Measurements from ENCODE around the gene LSM12. TPM values are rescaled to one million over a fixed set of nuclear protein-coding genes. Genes with fewer than 3 reads are reported as not detected.

Gene LSM12
- total RNA-seq, 2 donors from 2014 or later: 14.8 to 19.4 TPM

DNA sequence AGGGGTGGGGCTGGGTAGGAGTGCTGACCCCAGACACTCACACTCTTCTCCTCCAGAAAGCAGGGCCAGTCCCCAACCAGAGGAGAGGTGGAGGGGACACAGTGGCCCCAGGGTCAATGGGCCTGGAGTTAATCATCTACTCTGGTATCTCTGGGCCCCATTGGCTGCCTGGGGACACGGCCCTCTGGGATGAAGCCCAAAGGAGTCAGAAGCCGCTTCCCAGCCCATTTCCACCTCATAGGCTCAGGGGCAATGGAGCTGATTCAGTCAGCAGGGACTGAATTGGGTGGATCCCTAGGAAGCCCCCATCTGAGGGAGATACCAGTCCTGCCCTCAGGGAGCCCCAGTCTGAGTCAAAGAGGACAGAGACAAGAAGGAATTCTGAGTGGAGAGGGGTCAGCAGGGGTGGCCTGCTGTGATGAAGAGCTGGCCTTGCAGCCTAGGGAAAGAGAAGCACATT lies 65.0 kb downstream of the LSM12 start:
- ATAC-seq (no peak), DNase-seq (no peak)
- Histone ChIP-seq H3K9me3 (no peaks in the 10 kb centered on the region), H3K4me3 (no peak overlapping the region), H3K27me3 (peaks cover 0 to 14% of the 10 kb centered on the region in 2 donors), H3K27ac (no peak overlapping the region), H3K36me3 (replicated peaks in 1 of 2; ENCODE audit: insufficient read depth in 1 of 2, low read depth in 2 of 2) (no peaks in the 10 kb centered on the region), H3K4me1 (peaks cover 23% of the 10 kb centered on the region)
- WGBS, 2 donors: 52% methylated on average over 2 of the region's 2 CpGs; no CpG with 5 or more reads in 1 of the 2 donors
- intact Hi-C loops (cut with DNase I): no loop called here
- no peak for TF ChIP-seq CTCF (IDR thresholded peaks at IDR 0.05)
- TF ChIP-seq POLR2A (IDR thresholded peaks at IDR 0.05): no peak

- Histone ChIP-seq H3K9me3 (no peaks in the 10 kb centered on the region), H3K27ac (no peak overlapping the region), H3K4me1 (peaks cover 17% of the 10 kb centered on the region), H3K4me3 (no peak overlapping the region), H3K36me3 (replicated peaks in 1 of 2; ENCODE audit: insufficient read depth in 1 of 2, low read depth in 2 of 2) (no peaks in the 10 kb centered on the region), H3K27me3 (peaks cover 0 to 14% of the 10 kb centered on the region in 2 donors)
- ATAC-seq (no peak), DNase-seq (no peak)
- 54 to 66% methylated on average over 6 of the region's 6 CpGs for WGBS, 2 donors
- intact Hi-C loops (cut with DNase I): no loop called here
- TF ChIP-seq POLR2A (IDR thresholded peaks at IDR 0.05): no peak
- no peak for TF ChIP-seq CTCF (IDR thresholded peaks at IDR 0.05)
Measured at GRCh38 chr17:44000871-44001460, 65.5 kb downstream of the LSM12 start.

GRCh38 chr17:44000141-44000860 lies 66.2 kb downstream of the LSM12 start:
- intact Hi-C loops (cut with DNase I): no loop called here
- Histone ChIP-seq H3K4me3 (no peak overlapping the region), H3K4me1 (peaks cover 11% of the 10 kb centered on the region), H3K36me3 (replicated peaks in 1 of 2; ENCODE audit: insufficient read depth in 1 of 2, low read depth in 2 of 2) (no peaks in the 10 kb centered on the region), H3K9me3 (no peaks in the 10 kb centered on the region), H3K27me3 (peaks cover 0 to 13% of the 10 kb centered on the region in 2 donors), H3K27ac (no peak overlapping the region)
- TF ChIP-seq POLR2A (IDR thresholded peaks at IDR 0.05) (no peak), CTCF (IDR thresholded peaks at IDR 0.05) (no peak)
- no peak for ATAC-seq
- DNase-seq: no peak
- 87% methylated on average over 12 of the region's 12 CpGs for WGBS, 2 donors

DNA sequence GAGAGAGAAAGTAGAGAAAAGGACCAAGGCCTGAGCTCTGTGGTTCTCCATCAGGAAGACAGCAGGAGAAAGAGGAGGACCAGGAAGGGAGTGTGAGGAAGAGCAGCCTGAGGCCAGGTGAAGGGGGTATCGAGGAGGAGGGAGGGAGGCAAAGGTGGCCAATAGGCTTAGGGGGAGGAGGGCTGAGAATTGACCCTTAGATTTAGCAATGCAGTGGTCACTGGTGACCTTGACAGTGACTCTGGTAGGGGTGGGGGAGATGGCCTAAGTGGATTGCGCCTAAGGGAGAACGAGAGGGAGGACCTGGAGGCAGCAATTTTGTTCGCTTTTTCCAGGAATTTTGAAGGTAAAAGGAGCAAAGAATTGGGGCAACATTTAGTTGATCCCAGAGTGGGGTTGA lies 67.4 kb downstream of the LSM12 start:
- WGBS, 2 donors: 64 to 77% methylated on average over 4 of the region's 4 CpGs
- intact Hi-C loops (cut with DNase I): no loop called here
- DNase-seq (no peak), ATAC-seq (no peak)
- H3K4me3 ChIP-seq: no peak overlapping the region
- no peak overlapping the region for H3K27ac ChIP-seq
- peaks cover 7% of the 10 kb centered on the region for H3K4me1 ChIP-seq
- TF ChIP-seq CTCF (IDR thresholded peaks at IDR 0.05) (no peak), POLR2A (IDR thresholded peaks at IDR 0.05) (no peak)
- H3K36me3 ChIP-seq (replicated peaks in 1 of 2; ENCODE audit: insufficient read depth in 1 of 2, low read depth in 2 of 2): no peaks in the 10 kb centered on the region
- no peaks in the 10 kb centered on the region for H3K9me3 ChIP-seq
- H3K27me3 ChIP-seq: peaks cover 0 to 10% of the 10 kb centered on the region in 2 donors
